ENCODE measurements around the gene RBPMS2. TPM values are rescaled to one million over a fixed set of nuclear protein-coding genes. Genes with fewer than 3 reads are reported as not detected.

The RBPMS2 gene
- total and polyA plus RNA-seq, 2 of the 4 experiments (the other 2 are of a cell fraction) = 2.8 TPM; not detected in 1

GRCh38 chr15:64698823-64699222, 76.6 kb downstream of the RBPMS2 start:
- TF ChIP-seq FOS (IDR thresholded peaks at IDR 0.05; ENCODE audit: low read depth, low read length) (no peak), CHD1 (IDR thresholded peaks at IDR 0.05; ENCODE audit: low read depth, low read length) (no peak), ELK1 (IDR thresholded peaks at IDR 0.05; ENCODE audit: borderline replicate concordance, low read depth, low read length) (no peak), CTCF (conservative IDR thresholded peaks at IDR 0.05; ENCODE audit: low read depth, low read length) (no peak), MXI1 (IDR thresholded peaks at IDR 0.05; ENCODE audit: borderline replicate concordance, low read depth, low read length) (no peak), BHLHE40 (IDR thresholded peaks at IDR 0.05; ENCODE audit: low read depth, low read length) (no peak), RAD21 (IDR thresholded peaks at IDR 0.05; ENCODE audit: low read length) (no peak), RCOR1 (IDR thresholded peaks at IDR 0.05; ENCODE audit: insufficient replicate concordance, low read length) (no peak), SMC3 (IDR thresholded peaks at IDR 0.05; ENCODE audit: low read depth, low read length) (no peak), USF2 (IDR thresholded peaks at IDR 0.05; ENCODE audit: low read depth, low read length) (no peak), MAZ (IDR thresholded peaks at IDR 0.05; ENCODE audit: borderline replicate concordance, low read depth, low read length) (no peak), CEBPB (IDR thresholded peaks at IDR 0.05; ENCODE audit: low read depth, low read length) (no peak), MAFK (IDR thresholded peaks at IDR 0.05; ENCODE audit: low read depth, low read length) (no peak), RFX5 (IDR thresholded peaks at IDR 0.05; ENCODE audit: low read depth, low read length) (no peak)
- no peak overlapping the region for H2AK9ac ChIP-seq (replicated peaks; ENCODE audit: low read depth, low read length, poor library complexity)
- peaks cover 7% of the 10 kb centered on the region; the same call in 1 of the 2 replicates for H3K36me3 ChIP-seq (ENCODE audit: control insufficient read depth, insufficient read depth, low read length)
- H3K18ac ChIP-seq (ENCODE audit: low read depth, low read length) = no peak overlapping the region
- POLR2A ChIA-PET (ENCODE audit: unreplicated experiment) = no interaction called here
- H3K9me1 ChIP-seq (ENCODE audit: insufficient read depth, low read length) = peaks cover 37% of the 10 kb centered on the region
- H4K5ac ChIP-seq (ENCODE audit: low read depth, low read length) = no peak overlapping the region
- no peak overlapping the region for H3K4ac ChIP-seq (ENCODE audit: low read depth, low read length)
- H2AFZ ChIP-seq (replicated peaks; ENCODE audit: low read length, poor library complexity) = no peak overlapping the region
- no peak overlapping the region for H4K8ac ChIP-seq (ENCODE audit: low read depth in 2 of 2, low read length in 2 of 2)
- no peaks in the 10 kb centered on the region for H3K9me3 ChIP-seq (ENCODE audit: control insufficient read depth, insufficient read depth, low read length)
- DNase-seq (no peak), ATAC-seq (ENCODE audit: low read depth) (no peak)
- peaks cover 32 to 90% of the 10 kb centered on the region in 2 experiments; a peak in 3 of 4 replicates for H3K79me1 ChIP-seq (ENCODE audit: low read depth in 1 of 2, low read length in 2 of 2)
- no peak overlapping the region for H2BK120ac ChIP-seq (ENCODE audit: low read depth, low read length)
- dilution Hi-C loops (cut with HindIII; ENCODE audit: low sequenced_read_pairs, unreplicated experiment) (no loop called here), intact Hi-C loops (cut with micrococcal nuclease) (no loop called here), in situ Hi-C loops (cut with MboI; ENCODE audit: low sequenced_read_pairs) (no loop called here)
- no peak overlapping the region for H3K9ac ChIP-seq (ENCODE audit: low read depth, low read length)
- no peak overlapping the region for H3K27ac ChIP-seq (ENCODE audit: insufficient read depth, low read length)
- H2BK5ac ChIP-seq (ENCODE audit: low read depth, low read length, poor library complexity, severe bottlenecking) = no peak overlapping the region
- no peaks in the 10 kb centered on the region for H3K27me3 ChIP-seq (ENCODE audit: control insufficient read depth, insufficient read depth, low read length)
- peaks cover 75% of the 10 kb centered on the region for H4K20me1 ChIP-seq (ENCODE audit: insufficient read depth, low read length)
- H3K4me1 ChIP-seq (ENCODE audit: control insufficient read depth, insufficient read depth, low read length) = peaks cover 27% of the 10 kb centered on the region
- H2BK15ac ChIP-seq (ENCODE audit: low read depth, low read length) = no peak overlapping the region
- H4K91ac ChIP-seq (ENCODE audit: insufficient read depth, low read depth, low read length) = no peak overlapping the region
- H3K23ac ChIP-seq (ENCODE audit: low read depth, low read length) = peak overlapping the region; percentile 60; the same call in 1 of the 2 replicates
- BruUV-seq (replicated peaks) = no TSS peak
- H2BK20ac ChIP-seq (ENCODE audit: low read depth, low read length) = no peak overlapping the region
- no peak overlapping the region for H3K4me3 ChIP-seq (ENCODE audit: insufficient read depth, low read depth, low read length)
- CTCF ChIA-PET = no interaction called here
- H3K14ac ChIP-seq (replicated peaks; ENCODE audit: low read depth, low read length) = 0 out of 2 replicates have a peak overlapping the region, but pooled peaks have one; percentile 11
- no peak overlapping the region for H2AK5ac ChIP-seq (ENCODE audit: low read depth, low read length)
- peak overlapping the region; percentile 65; the same call in 1 of the 2 replicates for H3K4me2 ChIP-seq (ENCODE audit: low read depth, low read length)
- no peak overlapping the region for H3K56ac ChIP-seq (ENCODE audit: extremely low read depth, insufficient read depth, low read length)

Data from IMR-90 (cell line).